GM19099 (cell line): ENCODE measurements around the gene CYB5B.

Experiments
- POLR2A ChIP-seq: IDR thresholded peaks from 3 replicates; pipeline ENCODE4 v1.6.1; 2011; ENCODE audit warnings: low read depth; ENCODE audit not compliant: insufficient read length; ENCODE audit errors: extremely low read depth

Gene CYB5B

GRCh38 chr16:69428652-69429051 lies 4.2 kb downstream of the CYB5B start:
- TF ChIP-seq POLR2A, result no peak

- TF ChIP-seq POLR2A, result no peak
Measured at GRCh38 chr16:69431948-69432468, 7.6 kb downstream of the CYB5B start.

GRCh38 chr16:69434066-69434465 lies 9.6 kb downstream of the CYB5B start:
- no peak for TF ChIP-seq POLR2A

GRCh38 chr16:69435977-69436820 lies 11.8 kb downstream of the CYB5B start:
- TF ChIP-seq POLR2A, result no peak

GRCh38 chr16:69436896-69437295 lies 12.5 kb downstream of the CYB5B start:
- TF ChIP-seq POLR2A, result no peak

- no peak for TF ChIP-seq POLR2A
Measured at GRCh38 chr16:69438465-69438864, 14.0 kb downstream of the CYB5B start.

GRCh38 chr16:69440250-69440649 lies 15.8 kb downstream of the CYB5B start:
- no peak for TF ChIP-seq POLR2A

- no peak for TF ChIP-seq POLR2A
Measured at GRCh38 chr16:69443927-69444631, 19.7 kb downstream of the CYB5B start.

GRCh38 chr16:69444873-69445517 lies 20.6 kb downstream of the CYB5B start:
- no peak for TF ChIP-seq POLR2A

- TF ChIP-seq POLR2A, result no peak
Measured at GRCh38 chr16:69448470-69449193, 24.2 kb downstream of the CYB5B start.

- TF ChIP-seq POLR2A, result no peak
Measured at GRCh38 chr16:69451166-69451565, 26.7 kb downstream of the CYB5B start.

- no peak for TF ChIP-seq POLR2A
Measured at GRCh38 chr16:69453936-69454335, 29.5 kb downstream of the CYB5B start.

- no peak for TF ChIP-seq POLR2A
Measured at GRCh38 chr16:69463876-69464275, 39.5 kb downstream of the CYB5B start.

- TF ChIP-seq POLR2A, result no peak
Measured at GRCh38 chr16:69465083-69465721, 40.8 kb downstream of the CYB5B start.
